ENCODE data around the gene UBE3C.

DNA sequence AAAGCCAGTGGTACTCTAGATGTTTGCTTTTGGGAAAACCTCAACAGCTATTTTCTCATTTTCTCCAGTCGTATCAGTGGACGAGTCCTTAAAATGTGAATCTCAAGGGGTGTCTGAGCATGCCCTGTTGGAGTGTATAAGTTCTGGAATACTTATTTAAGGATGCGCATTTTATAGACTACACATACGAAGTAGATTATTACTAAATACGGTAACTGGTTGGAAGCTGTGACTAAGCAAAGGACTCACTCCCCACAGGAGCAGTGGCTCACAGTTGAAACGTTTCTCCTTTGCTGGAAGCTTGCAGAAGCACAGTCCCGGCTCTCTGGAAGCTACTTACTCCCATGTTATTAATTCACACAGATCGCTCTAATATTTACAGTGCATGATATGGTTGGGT lies 107.3 kb downstream of the UBE3C start:
- TF ChIP-seq, protein P1, sequence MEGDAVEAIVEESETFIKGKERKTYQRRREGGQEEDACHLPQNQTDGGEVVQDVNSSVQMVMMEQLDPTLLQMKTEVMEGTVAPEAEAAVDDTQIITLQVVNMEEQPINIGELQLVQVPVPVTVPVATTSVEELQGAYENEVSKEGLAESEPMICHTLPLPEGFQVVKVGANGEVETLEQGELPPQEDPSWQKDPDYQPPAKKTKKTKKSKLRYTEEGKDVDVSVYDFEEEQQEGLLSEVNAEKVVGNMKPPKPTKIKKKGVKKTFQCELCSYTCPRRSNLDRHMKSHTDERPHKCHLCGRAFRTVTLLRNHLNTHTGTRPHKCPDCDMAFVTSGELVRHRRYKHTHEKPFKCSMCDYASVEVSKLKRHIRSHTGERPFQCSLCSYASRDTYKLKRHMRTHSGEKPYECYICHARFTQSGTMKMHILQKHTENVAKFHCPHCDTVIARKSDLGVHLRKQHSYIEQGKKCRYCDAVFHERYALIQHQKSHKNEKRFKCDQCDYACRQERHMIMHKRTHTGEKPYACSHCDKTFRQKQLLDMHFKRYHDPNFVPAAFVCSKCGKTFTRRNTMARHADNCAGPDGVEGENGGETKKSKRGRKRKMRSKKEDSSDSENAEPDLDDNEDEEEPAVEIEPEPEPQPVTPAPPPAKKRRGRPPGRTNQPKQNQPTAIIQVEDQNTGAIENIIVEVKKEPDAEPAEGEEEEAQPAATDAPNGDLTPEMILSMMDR (IDR thresholded peaks at IDR 0.05), result no peak
- no peak for TF ChIP-seq POLR2A (IDR thresholded peaks at IDR 0.05)

Data from prostate gland (tissue), 2 donors.